ENCODE results near the gene RAPGEF6. TPM values are rescaled to one million over a fixed set of nuclear protein-coding genes. Genes with fewer than 3 reads are reported as not detected.

The RAPGEF6 gene, protein sequence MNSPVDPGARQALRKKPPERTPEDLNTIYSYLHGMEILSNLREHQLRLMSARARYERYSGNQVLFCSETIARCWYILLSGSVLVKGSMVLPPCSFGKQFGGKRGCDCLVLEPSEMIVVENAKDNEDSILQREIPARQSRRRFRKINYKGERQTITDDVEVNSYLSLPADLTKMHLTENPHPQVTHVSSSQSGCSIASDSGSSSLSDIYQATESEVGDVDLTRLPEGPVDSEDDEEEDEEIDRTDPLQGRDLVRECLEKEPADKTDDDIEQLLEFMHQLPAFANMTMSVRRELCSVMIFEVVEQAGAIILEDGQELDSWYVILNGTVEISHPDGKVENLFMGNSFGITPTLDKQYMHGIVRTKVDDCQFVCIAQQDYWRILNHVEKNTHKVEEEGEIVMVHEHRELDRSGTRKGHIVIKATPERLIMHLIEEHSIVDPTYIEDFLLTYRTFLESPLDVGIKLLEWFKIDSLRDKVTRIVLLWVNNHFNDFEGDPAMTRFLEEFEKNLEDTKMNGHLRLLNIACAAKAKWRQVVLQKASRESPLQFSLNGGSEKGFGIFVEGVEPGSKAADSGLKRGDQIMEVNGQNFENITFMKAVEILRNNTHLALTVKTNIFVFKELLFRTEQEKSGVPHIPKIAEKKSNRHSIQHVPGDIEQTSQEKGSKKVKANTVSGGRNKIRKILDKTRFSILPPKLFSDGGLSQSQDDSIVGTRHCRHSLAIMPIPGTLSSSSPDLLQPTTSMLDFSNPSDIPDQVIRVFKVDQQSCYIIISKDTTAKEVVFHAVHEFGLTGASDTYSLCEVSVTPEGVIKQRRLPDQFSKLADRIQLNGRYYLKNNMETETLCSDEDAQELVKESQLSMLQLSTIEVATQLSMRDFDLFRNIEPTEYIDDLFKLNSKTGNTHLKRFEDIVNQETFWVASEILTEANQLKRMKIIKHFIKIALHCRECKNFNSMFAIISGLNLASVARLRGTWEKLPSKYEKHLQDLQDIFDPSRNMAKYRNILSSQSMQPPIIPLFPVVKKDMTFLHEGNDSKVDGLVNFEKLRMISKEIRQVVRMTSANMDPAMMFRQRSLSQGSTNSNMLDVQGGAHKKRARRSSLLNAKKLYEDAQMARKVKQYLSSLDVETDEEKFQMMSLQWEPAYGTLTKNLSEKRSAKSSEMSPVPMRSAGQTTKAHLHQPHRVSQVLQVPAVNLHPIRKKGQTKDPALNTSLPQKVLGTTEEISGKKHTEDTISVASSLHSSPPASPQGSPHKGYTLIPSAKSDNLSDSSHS (N-terminal part only)
- 73.3 and 301 TPM in 2 replicates for total RNA-seq (2011; cell fraction: chromatin; rRNA removed; ENCODE audit: low replicate concordance)
- total RNA-seq (2011; cell fraction: nucleolus; rRNA removed), result 30.5 and 43.6 TPM in 2 replicates
- 73.5 and 111 TPM in 2 replicates for total RNA-seq (2011; cell fraction: nucleoplasm; rRNA removed)
- 12.7 and 13.7 TPM in 2 replicates for total RNA-seq (2014; rRNA removed)
- total RNA-seq (2014; rRNA removed; fragmentation: Illumina TruSeq; extraction: Trizol), result 23.4 and 24.9 TPM in 2 replicates
- 18.5 and 20.5 TPM in 2 replicates for total RNA-seq (2015; rRNA removed; fragmentation: Illumina TruSeq; extraction: Trizol)
- total RNA-seq (2021), result 16.8 and 17.7 TPM in 2 replicates
- polyA plus RNA-seq (2011; rRNA removed), result 13.9 and 17.1 TPM in 2 replicates
- polyA plus RNA-seq (2011; cell fraction: cytosol; rRNA removed), result 6.1 and 7.1 TPM in 2 replicates
- 20.9 and 22.2 TPM in 2 replicates for polyA plus RNA-seq (2011; cell fraction: nucleus; rRNA removed)
- polyA plus RNA-seq (2012), result 6.6 and 7.2 TPM in 2 replicates
- polyA plus RNA-seq (2014; fragmentation: Illumina TruSeq; extraction: Trizol), result 9.9 and 10.9 TPM in 2 replicates
- polyA plus RNA-seq (2014; fragmentation: Nextera tagmentation; extraction: Ambion mirVana), result 1 to 10 TPM; 2.7 to 3.6 TPM
- 7.7 and 12.5 TPM in 2 replicates for polyA plus RNA-seq (2014; rRNA removed)
- 163 and 185 TPM in 2 replicates for polyA minus RNA-seq (2011; rRNA and poly(A)+ RNA removed)
- 19.0 and 22.0 TPM in 2 replicates for polyA minus RNA-seq (2011; cell fraction: cytosol; rRNA and poly(A)+ RNA removed)
- polyA minus RNA-seq (2011; cell fraction: nucleus; rRNA and poly(A)+ RNA removed), result 56.8 and 88.0 TPM in 2 replicates
- Bru-seq, nascent RNA, result percentile 89 among the genes with signal in this experiment
- BruChase-seq, experiment 1, labeled RNA remaining after a 2-hour chase, result percentile 97 among the genes with signal in this experiment
- BruChase-seq, experiment 2, labeled RNA remaining after a 6-hour chase, result percentile 97 among the genes with signal in this experiment
- long read RNA-seq, experiment 1, full-length matches to known transcripts, result 6 of 14 reads
- long read RNA-seq, experiment 1, partial matches to known transcripts, result 3 of 14 reads
- long read RNA-seq, experiment 1, other reads (novel, unspliced or antisense), result 5 of 14 reads
- long read RNA-seq, experiment 2, partial matches to known transcripts, result 1 of 7 reads
- long read RNA-seq, experiment 2, other reads (novel, unspliced or antisense), result 6 of 7 reads
- long read RNA-seq, experiment 3, partial matches to known transcripts, result 1 of 2 reads
- long read RNA-seq, experiment 3, other reads (novel, unspliced or antisense), result 1 of 2 reads

DNA sequence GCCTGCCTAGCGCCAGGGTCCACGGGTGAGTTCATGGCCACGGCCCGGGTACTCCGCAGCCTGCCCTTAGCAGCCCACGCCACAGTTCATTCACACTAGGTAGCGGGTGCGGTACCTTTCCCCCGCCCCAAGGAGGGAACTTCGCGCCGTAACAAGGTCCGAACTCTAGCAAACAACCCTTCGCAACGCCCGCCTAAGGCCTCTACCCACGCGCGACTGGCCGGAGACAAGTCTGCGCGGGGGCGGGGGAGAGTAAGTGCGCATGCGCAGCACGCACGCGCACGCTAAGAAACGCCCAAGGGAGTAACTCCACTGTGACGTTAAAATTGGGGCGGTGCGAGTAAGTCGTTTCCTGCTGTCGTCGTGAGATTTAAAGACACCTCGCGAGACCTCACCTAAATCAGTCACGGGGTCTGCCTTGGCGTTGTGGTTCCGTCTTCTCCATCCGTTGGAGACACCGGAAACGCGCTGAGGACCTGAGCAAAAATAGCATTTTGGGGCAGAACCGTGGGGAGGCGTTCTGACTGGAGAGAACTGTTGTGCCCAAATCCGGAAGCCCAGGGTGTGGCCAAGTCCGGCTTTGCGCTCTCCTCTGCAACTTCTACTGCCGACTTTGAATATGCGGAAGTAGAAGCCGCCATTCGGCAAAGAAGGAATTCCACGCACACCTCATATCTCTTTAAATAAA is at the start of gene RAPGEF6:
Gene RAPGEF6 (minus strand): TSS at position 234 of the 688 bp plus-strand sequence. CDS start 199 bp downstream, at position 35.
- ChIA-PET POLR2A (interaction anchor here (0.8 to 1.4 kb wide), 9 partner anchors 10 to 428 kb away, joined by 3 to 7 read pairs (median 4); no protein-coding TSS in a partner anchor), CTCF (ENCODE audit: low intra/inter-chr PET ratio) (no interaction called here)
- Histone ChIP-seq H3K4me2 (ENCODE audit: insufficient read depth, low read length) (peak within 1 kb of the TSS; percentile 99), H3K27me3 (ENCODE audit: control insufficient read depth in 2 of 2, insufficient read depth in 2 of 2, low read length in 2 of 2) (no peaks in the 10 kb centered on the region), H2AFZ (ENCODE audit: low read depth, low read length) (peak within 1 kb of the TSS; percentile 84), H3K9ac (ENCODE audit: insufficient read depth in 1 of 2, low read depth in 2 of 2, low read length in 2 of 2) (peak within 1 kb of the TSS; percentile 99 to 100), H3K9me1 (ENCODE audit: control insufficient read depth, insufficient read depth, low read length) (peaks cover 4% of the 10 kb centered on the region), H3K27ac (ENCODE audit: extremely low read depth, low read depth, low read length) (peak within 1 kb of the TSS; percentile 99), H3K36me3 (ENCODE audit: control insufficient read depth, insufficient read depth, low read length) (peaks cover 15% of the 10 kb centered on the region), H4K20me1 (replicated peaks; ENCODE audit: control insufficient read depth, insufficient read depth, low read length) (peaks cover 18% of the 10 kb centered on the region), H3K9me3 (replicated peaks; ENCODE audit: control insufficient read depth, insufficient read depth, low read depth, low read length) (no peaks in the 10 kb centered on the region), H3K4me1 (replicated peaks in 1 of 2; ENCODE audit: control insufficient read depth in 2 of 2, insufficient read depth in 2 of 2, low read length in 2 of 2) (peaks cover 18 to 52% of the 10 kb centered on the region in 2 experiments), H3K79me2 (ENCODE audit: control insufficient read depth, insufficient read depth, low read length) (peaks cover 49% of the 10 kb centered on the region), H3K4me3 (peak within 1 kb of the TSS; percentile 70)
- BruUV-seq (replicated peaks), result no TSS peak
- in situ Hi-C loops (cut with MboI), result no loop called here
- peak; percentile 89 to 99 (median 90) for DNase-seq (ENCODE audit: extremely low read depth in 1 of 4, low spot score in 3 of 4)
- under 1% methylated on average over 55 of the region's 55 CpGs for WGBS (ENCODE audit: insufficient coverage, low coverage, missing lambda C conversion rate)
- ATAC-seq, result peak; percentile 87
- FAIRE-seq, result peak; percentile 99
- intact Hi-C loops (cut with micrococcal nuclease), result loop anchor here (1.0 to 5.0 kb wide), 4 partner anchors 46 to 375 kb away; partner anchors contain the start of gene FNIP1
- peak; percentile 49; the same call in 1 of the 2 replicates for TF ChIP-seq RB1 (IDR thresholded peaks at IDR 0.05; ENCODE audit: low read depth)
- no peak for TF ChIP-seq ZNF551 (CRISPR knock-in tag; IDR thresholded peaks at IDR 0.05)
- no peak for TF ChIP-seq PRPF4 (IDR thresholded peaks at IDR 0.05; ENCODE audit: insufficient read depth, low read depth, low read length, poor library complexity, severe bottlenecking)
- no peak for TF ChIP-seq BDP1 (IDR thresholded peaks at IDR 0.05; ENCODE audit: insufficient read depth, insufficient read length)
- TF ChIP-seq RAD51 (IDR thresholded peaks at IDR 0.05; ENCODE audit: borderline replicate concordance, low read depth), result peak; percentile 91
- no peak for TF ChIP-seq SMARCC2 (IDR thresholded peaks at IDR 0.05; ENCODE audit: low read depth)
- 0 out of 2 replicates have a peak, but pooled peaks have one; percentile 40 for TF ChIP-seq CEBPG (CRISPR knock-in tag; IDR thresholded peaks at IDR 0.05)
- no peak for TF ChIP-seq CEBPG (tag; conservative IDR thresholded peaks at IDR 0.05 in 1 of 2, IDR thresholded peaks at IDR 0.05 in 1 of 2)
- peak; percentile 43 for TF ChIP-seq CCNT2 (IDR thresholded peaks at IDR 0.05; ENCODE audit: borderline replicate concordance, extremely low read depth, insufficient read length, low read depth, low read length)
- TF ChIP-seq ESRRB (CRISPR knock-in tag; IDR thresholded peaks at IDR 0.05; ENCODE audit: borderline replicate concordance), result 0 out of 2 replicates have a peak, but pooled peaks have one; percentile 7
- no peak for TF ChIP-seq TAL1 (IDR thresholded peaks at IDR 0.05)
- no peak for TF ChIP-seq BRD4 (IDR thresholded peaks at IDR 0.05)

All from K562 (cell line).